Uterus (tissue), 4 donors: ENCODE results near the gene TGFB1. TPM values are rescaled to one million over a fixed set of nuclear protein-coding genes. Genes with fewer than 3 reads are reported as not detected.
A peak's percentile ranks its signal among the peaks of the same experiment; 100 is the strongest.
"Not testable (repeated sequence)": the region's sequence is repeated elsewhere in the genome, so short reads cannot be mapped to it uniquely, and the experiment has no call there.

ENCODE experiments used
- DNase-seq, 2 donors: peaks; one replicate each; pipeline ENCODE4 v3.0.0-alpha.2; 2019 to 2020
- H3K27ac ChIP-seq, 2 donors: fragments of 200-600 bp; sonication (generic); 1 replicate in 1 of 2; 2 replicates in 1 of 2; pipeline ENCODE4 v1.5.1; 2016 to 2018
- H3K27me3 ChIP-seq, 2 donors: fragments of 200-600 bp; sonication (generic); one replicate each; pipeline ENCODE4 v1.5.1; 2018 to 2019; ENCODE audit warnings: control low read depth in 1 of 2
- H3K36me3 ChIP-seq, 2 donors: fragments of 200-600 bp; sonication (generic); one replicate each; pipeline ENCODE4 v1.5.1; 2019; ENCODE audit warnings: control low read depth in 1 of 2
- H3K4me1 ChIP-seq, 2 donors: fragments of 200-600 bp; sonication (generic); one replicate each; pipeline ENCODE4 v1.5.1; 2018 to 2019; ENCODE audit warnings: control low read depth in 1 of 2
- H3K4me3 ChIP-seq, 2 donors: fragments of 200-600 bp; sonication (generic); 1 replicate in 1 of 2; 2 replicates in 1 of 2; pipeline ENCODE4 v1.5.1; 2018 to 2019; ENCODE audit warnings: mild to moderate bottlenecking in 1 of 2
- H3K9me3 ChIP-seq, 2 donors: fragments of 200-600 bp; sonication (generic); one replicate each; pipeline ENCODE4 v1.5.1; 2019; ENCODE audit warnings: control low read depth in 1 of 2
- POLR2A ChIP-seq, 2 donors: fragments of 450-650 bp; IDR thresholded peaks; one replicate each; pipeline ENCODE4 v1.6.1; 2016; ENCODE audit warnings: antibody characterized with exemption in 2 of 2, mild to moderate bottlenecking in 1 of 2, moderate library complexity in 1 of 2
- intact Hi-C: fragments of 100-400 bp; cut with DNase I; formaldehyde crosslinking; loops from one replicate; pipeline ENCODE4 v1.15.1; 2023; ENCODE audit warnings: low total_unique reads
- total RNA-seq, 4 donors: library from RNA; depleted of rRNA in 3 of 4; stranded (reverse); fragments of >200 nt in 3 of 4; gene quantifications; one replicate each; pipeline versions ENCODE4 v1.1.0 to v1.2.4, GENCODE V29; 2014 to 2023
- TF ChIP-seq, protein P1 (sequence below), 4 experiments: fragments of 200-600 bp in 2 of 4; fragments of 450-650 bp in 2 of 4; sonication (generic) in 2 of 4; IDR thresholded peaks; one replicate each; pipeline ENCODE4 v1.5.1; 2016 to 2019; ENCODE audit warnings: antibody characterized with exemption in 4 of 4, mild to moderate bottlenecking in 2 of 4, moderate library complexity in 1 of 4
- donor health status: DM: yes; HTN: yes; CAD: no.

TGFB1 gene
- total RNA-seq, 4 donors from 2014 or later = 6.7 to 61.7 (median 15.7) TPM

GRCh38 chr19:41376998-41377365 is 23.3 kb upstream of the TGFB1 start:
- Histone ChIP-seq H3K36me3 (no peaks in the 10 kb centered on the region), H3K4me1 (no peaks in the 10 kb centered on the region), H3K27me3 (no peaks in the 10 kb centered on the region), H3K4me3 (peak overlapping the region; percentile 44 to 56), H3K27ac (peak overlapping the region; percentile 75 to 90), H3K9me3 (no peaks in the 10 kb centered on the region)
- intact Hi-C loops = no loop called here
- no peak for TF ChIP-seq POLR2A (IDR thresholded peaks at IDR 0.05)
- no peak for DNase-seq

GRCh38 chr19:41376241-41376997 is 22.7 kb upstream of the TGFB1 start, which contains the start of gene TMEM91:
Gene TMEM91 (plus strand): TSS chr19:41376533. CDS start chr19:41378310, 1,777 bp downstream.
- H3K36me3 ChIP-seq = no peaks in the 10 kb centered on the region
- peak; percentile 60 to 62 for DNase-seq
- TF ChIP-seq, protein P1, sequence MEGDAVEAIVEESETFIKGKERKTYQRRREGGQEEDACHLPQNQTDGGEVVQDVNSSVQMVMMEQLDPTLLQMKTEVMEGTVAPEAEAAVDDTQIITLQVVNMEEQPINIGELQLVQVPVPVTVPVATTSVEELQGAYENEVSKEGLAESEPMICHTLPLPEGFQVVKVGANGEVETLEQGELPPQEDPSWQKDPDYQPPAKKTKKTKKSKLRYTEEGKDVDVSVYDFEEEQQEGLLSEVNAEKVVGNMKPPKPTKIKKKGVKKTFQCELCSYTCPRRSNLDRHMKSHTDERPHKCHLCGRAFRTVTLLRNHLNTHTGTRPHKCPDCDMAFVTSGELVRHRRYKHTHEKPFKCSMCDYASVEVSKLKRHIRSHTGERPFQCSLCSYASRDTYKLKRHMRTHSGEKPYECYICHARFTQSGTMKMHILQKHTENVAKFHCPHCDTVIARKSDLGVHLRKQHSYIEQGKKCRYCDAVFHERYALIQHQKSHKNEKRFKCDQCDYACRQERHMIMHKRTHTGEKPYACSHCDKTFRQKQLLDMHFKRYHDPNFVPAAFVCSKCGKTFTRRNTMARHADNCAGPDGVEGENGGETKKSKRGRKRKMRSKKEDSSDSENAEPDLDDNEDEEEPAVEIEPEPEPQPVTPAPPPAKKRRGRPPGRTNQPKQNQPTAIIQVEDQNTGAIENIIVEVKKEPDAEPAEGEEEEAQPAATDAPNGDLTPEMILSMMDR (IDR thresholded peaks at IDR 0.05) = no peak
- peak in 1 of 2 donors; percentile 18 for TF ChIP-seq POLR2A (IDR thresholded peaks at IDR 0.05)
- intact Hi-C loops = no loop called here
- peak within 1 kb of the TSS; percentile 75 to 90 for H3K27ac ChIP-seq
- no peaks in the 10 kb centered on the region for H3K4me1 ChIP-seq
- no peaks in the 10 kb centered on the region for H3K27me3 ChIP-seq
- H3K4me3 ChIP-seq = peak within 1 kb of the TSS; percentile 44 to 56
- no peaks in the 10 kb centered on the region for H3K9me3 ChIP-seq

DNA sequence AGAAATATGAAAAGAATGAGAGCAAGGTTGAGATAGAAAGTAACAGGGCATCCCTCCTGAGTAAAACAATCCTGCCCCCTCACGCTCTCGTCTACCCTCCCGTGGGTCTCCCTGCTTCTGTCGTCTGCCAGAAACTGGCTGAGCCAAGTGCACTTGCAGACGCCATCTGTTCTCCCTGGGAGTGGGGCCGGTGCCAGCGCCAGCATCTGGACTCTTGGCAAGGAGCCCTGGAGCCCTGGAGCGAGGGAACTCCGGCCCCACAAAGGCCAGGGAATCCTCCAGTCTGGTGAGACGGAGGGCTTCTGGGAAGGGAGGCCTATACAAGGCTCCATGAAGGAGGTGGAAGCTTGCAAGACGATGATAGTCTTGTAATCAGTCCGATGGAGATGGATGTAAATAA is 20.3 kb upstream of the TGFB1 start:
- H3K4me1 ChIP-seq = no peaks in the 10 kb centered on the region
- peak; percentile 87 for DNase-seq
- no peaks in the 10 kb centered on the region for H3K36me3 ChIP-seq
- H3K4me3 ChIP-seq = no peak overlapping the region
- no peaks in the 10 kb centered on the region for H3K9me3 ChIP-seq
- H3K27me3 ChIP-seq = no peaks in the 10 kb centered on the region
- TF ChIP-seq, protein P1 (IDR thresholded peaks at IDR 0.05) = no peak
- no peak for TF ChIP-seq POLR2A (IDR thresholded peaks at IDR 0.05)
- intact Hi-C loops = no loop called here
- H3K27ac ChIP-seq = peak overlapping the region in 1 of 2 donors; percentile 41

- no peaks in the 10 kb centered on the region for H3K27me3 ChIP-seq
- H3K4me1 ChIP-seq = no peaks in the 10 kb centered on the region
- H3K27ac ChIP-seq = no peak overlapping the region
- no peak for DNase-seq
- H3K36me3 ChIP-seq = no peaks in the 10 kb centered on the region
- no peak overlapping the region for H3K4me3 ChIP-seq
- no peak for TF ChIP-seq POLR2A (IDR thresholded peaks at IDR 0.05)
- TF ChIP-seq, protein P1 (IDR thresholded peaks at IDR 0.05) = no peak
- intact Hi-C loops = no loop called here
- no peaks in the 10 kb centered on the region for H3K9me3 ChIP-seq
These were observed 18.8 kb upstream of the TGFB1 start for GRCh38 chr19:41372501-41372900.

GRCh38 chr19:41371541-41371940 is 17.8 kb upstream of the TGFB1 start:
- Histone ChIP-seq H3K4me3 (no peak overlapping the region), H3K36me3 (no peaks in the 10 kb centered on the region), H3K4me1 (no peaks in the 10 kb centered on the region), H3K9me3 (no peaks in the 10 kb centered on the region), H3K27me3 (no peaks in the 10 kb centered on the region), H3K27ac (no peak overlapping the region)
- no peak for DNase-seq
- TF ChIP-seq, protein P1 (IDR thresholded peaks at IDR 0.05) = no peak
- TF ChIP-seq POLR2A (IDR thresholded peaks at IDR 0.05) = no peak
- intact Hi-C loops = no loop called here

GRCh38 chr19:41371119-41371518 is 17.4 kb upstream of the TGFB1 start:
- H3K9me3 ChIP-seq, H3K27ac ChIP-seq, H3K36me3 ChIP-seq, H3K27me3 ChIP-seq, intact Hi-C loops, H3K4me1 ChIP-seq, DNase-seq, H3K4me3 ChIP-seq: not testable (repeated sequence)
